Osteocyte (in vitro differentiated cells): ENCODE results near the gene MZT2A. TPM values are rescaled to one million over a fixed set of nuclear protein-coding genes. Genes with fewer than 3 reads are reported as not detected.
"Not testable (repeated sequence)": the region's sequence is repeated elsewhere in the genome, so short reads cannot be mapped to it uniquely, and the experiment has no call there.

Experiments
- DNase-seq: peaks from one replicate; pipeline ENCODE4 v3.0.0; 2021; ENCODE audit warnings: mixed read lengths; ENCODE audit not compliant: unreplicated experiment; ENCODE audit errors: extremely low spot score
- H3K27ac Mint-ChIP-seq: one replicate; pipeline ENCODE4 v1.8.0; 2021; ENCODE audit warnings: mild to moderate bottlenecking, mixed read lengths; ENCODE audit not compliant: unreplicated experiment
- H3K27me3 Mint-ChIP-seq: one replicate; pipeline ENCODE4 v1.8.0; 2021; ENCODE audit warnings: mixed read lengths; ENCODE audit not compliant: unreplicated experiment
- H3K36me3 Mint-ChIP-seq: one replicate; pipeline ENCODE4 v1.8.0; 2021; ENCODE audit warnings: mixed read lengths; ENCODE audit not compliant: unreplicated experiment
- H3K4me1 Mint-ChIP-seq: one replicate; pipeline ENCODE4 v1.8.0; 2021; ENCODE audit warnings: mixed read lengths; ENCODE audit not compliant: unreplicated experiment
- H3K4me3 Mint-ChIP-seq: one replicate; pipeline ENCODE4 v1.8.0; 2021; ENCODE audit warnings: mild to moderate bottlenecking, moderate library complexity, mixed read lengths; ENCODE audit not compliant: unreplicated experiment
- H3K9me3 Mint-ChIP-seq: one replicate; pipeline ENCODE4 v1.8.0; 2021; ENCODE audit warnings: mixed read lengths; ENCODE audit not compliant: unreplicated experiment
- CTCF ChIP-seq: fragments of 200-600 bp; sonication (generic); IDR thresholded peaks from 2 replicates; pipeline ENCODE4 v1.5.0; 2021; ENCODE audit warnings: antibody characterized with exemption, mild to moderate bottlenecking, moderate library complexity
- total RNA-seq: library from RNA; stranded (reverse); gene quantifications from 2 replicates; pipeline ENCODE4 v1.2.1, GENCODE V29; 2021

Gene MZT2A
- total RNA-seq, 1 donor from 2014 or later, result 110 TPM

DNA sequence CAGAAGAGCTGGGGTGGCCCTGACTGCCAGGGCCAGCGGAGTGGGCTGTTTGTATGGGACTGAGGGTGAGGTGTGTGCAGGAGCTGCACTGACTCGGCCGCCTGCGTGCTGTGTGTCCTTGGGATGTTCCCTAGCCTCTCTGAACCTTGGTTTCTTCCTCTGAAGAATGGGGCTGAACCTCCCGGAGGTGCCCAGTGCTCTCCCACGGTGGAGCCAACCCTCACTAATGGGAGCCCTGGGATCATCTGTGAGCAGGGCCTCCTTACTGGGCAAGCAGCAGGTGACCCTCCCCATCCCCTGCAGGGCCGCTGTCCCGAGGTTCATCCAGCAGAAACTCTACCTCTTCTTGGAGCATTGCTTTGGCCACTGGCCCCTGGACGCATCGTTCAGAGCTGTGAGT, 23.8 kb upstream of the MZT2A start:
- Mint-ChIP-seq H3K27ac (no peak overlapping the region), H3K4me1 (no peaks in the 10 kb centered on the region), H3K36me3 (peaks cover 17% of the 10 kb centered on the region), H3K9me3 (no peaks in the 10 kb centered on the region), H3K4me3 (no peak overlapping the region), H3K27me3 (no peaks in the 10 kb centered on the region)
- no peak for DNase-seq
- no peak for TF ChIP-seq CTCF

DNA sequence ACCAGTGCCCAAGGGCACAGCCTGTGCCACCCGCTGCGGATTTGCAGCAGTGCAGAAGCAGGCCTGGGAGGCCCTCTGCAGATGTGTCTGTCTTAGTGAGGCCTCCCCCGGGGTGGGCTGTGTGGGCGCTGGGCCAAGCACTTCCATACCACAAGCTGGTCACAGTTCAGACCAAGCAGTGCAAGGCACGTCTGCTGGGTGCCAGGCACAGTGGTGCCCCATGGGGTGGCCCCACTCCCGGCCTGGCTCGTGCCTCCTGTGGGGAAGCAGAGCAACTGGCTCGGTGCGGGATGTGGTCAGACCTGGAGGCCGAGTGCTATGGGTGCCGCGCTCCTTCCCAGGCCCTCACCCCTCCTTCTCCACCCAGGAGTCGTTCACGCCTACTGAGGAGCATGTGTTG, 23.0 kb upstream of the MZT2A start:
- H3K36me3 Mint-ChIP-seq, result peaks cover 17% of the 10 kb centered on the region
- not testable (repeated sequence) for H3K4me1 Mint-ChIP-seq, H3K4me3 Mint-ChIP-seq, H3K27me3 Mint-ChIP-seq, H3K9me3 Mint-ChIP-seq, H3K27ac Mint-ChIP-seq, DNase-seq

- H3K36me3 Mint-ChIP-seq, result peaks cover 16% of the 10 kb centered on the region
- H3K27me3 Mint-ChIP-seq, H3K4me1 Mint-ChIP-seq, H3K4me3 Mint-ChIP-seq, H3K9me3 Mint-ChIP-seq, H3K27ac Mint-ChIP-seq, DNase-seq: not testable (repeated sequence)
Measured at GRCh38 chr2:131514408-131515166, 22.4 kb upstream of the MZT2A start.

DNA sequence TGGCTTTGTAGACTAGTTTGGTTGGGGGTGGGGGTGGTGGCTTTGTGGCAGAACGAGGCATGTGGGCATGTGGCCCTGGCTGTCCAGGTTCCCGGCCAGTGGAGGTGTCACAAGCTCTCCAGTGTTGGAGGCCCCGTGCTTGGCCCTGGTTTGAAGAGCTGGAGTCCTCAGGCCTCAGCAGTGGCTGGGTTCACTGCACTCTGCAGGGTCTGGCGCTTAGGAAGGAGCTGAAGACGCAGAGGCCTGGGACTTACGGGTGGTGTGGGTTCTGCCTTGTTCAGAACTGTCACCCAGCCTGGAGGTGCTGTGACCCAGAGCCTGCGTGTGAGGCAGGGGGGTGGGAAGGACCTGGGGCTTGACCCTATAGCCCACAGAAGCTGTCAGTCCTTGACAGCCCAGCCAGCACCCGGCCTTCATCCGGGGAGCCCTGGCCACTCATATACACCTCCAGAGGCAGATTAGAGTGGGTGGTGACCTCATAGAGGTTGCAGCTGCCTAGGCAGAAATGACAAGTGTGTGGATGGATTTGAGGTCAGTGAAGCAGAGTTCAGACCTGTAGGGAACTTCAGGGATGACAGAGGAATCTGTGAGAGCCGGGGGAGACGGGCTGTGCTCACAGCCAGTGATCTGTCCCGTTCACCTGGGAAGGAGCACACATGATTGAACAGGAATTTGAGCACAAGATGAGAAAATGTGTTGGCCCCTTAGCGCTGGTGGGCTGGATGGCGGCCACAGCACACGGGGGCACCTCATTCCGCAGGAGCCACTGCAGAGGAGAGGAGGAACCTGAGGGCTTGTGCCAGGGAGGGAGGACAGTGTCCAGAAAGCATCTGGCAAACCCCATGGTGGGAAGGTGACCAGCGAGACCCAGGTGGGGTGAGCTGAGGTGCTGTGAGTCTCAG, 20.0 kb upstream of the MZT2A start:
- H3K36me3 Mint-ChIP-seq, result peaks cover 16% of the 10 kb centered on the region

GRCh38 chr2:131511291-131511968, 19.2 kb upstream of the MZT2A start:
- peaks cover 13% of the 10 kb centered on the region for H3K36me3 Mint-ChIP-seq
- H3K27me3 Mint-ChIP-seq, DNase-seq, H3K4me1 Mint-ChIP-seq, H3K4me3 Mint-ChIP-seq, H3K27ac Mint-ChIP-seq, H3K9me3 Mint-ChIP-seq: not testable (repeated sequence)

More for the DNA sequence above, 20.0 kb upstream of the MZT2A start:
- H3K4me3 Mint-ChIP-seq, DNase-seq, H3K27me3 Mint-ChIP-seq, H3K9me3 Mint-ChIP-seq, H3K4me1 Mint-ChIP-seq, H3K27ac Mint-ChIP-seq: not testable (repeated sequence)

- Mint-ChIP-seq H3K9me3 (no peaks in the 10 kb centered on the region), H3K27me3 (no peaks in the 10 kb centered on the region), H3K27ac (no peak overlapping the region), H3K4me3 (no peak overlapping the region), H3K36me3 (peaks cover 20% of the 10 kb centered on the region), H3K4me1 (no peaks in the 10 kb centered on the region)
- no peak for TF ChIP-seq CTCF
- no peak for DNase-seq
Measured at GRCh38 chr2:131509615-131510014, 17.4 kb upstream of the MZT2A start.

- not testable (repeated sequence) for H3K4me3 Mint-ChIP-seq, H3K4me1 Mint-ChIP-seq, H3K27ac Mint-ChIP-seq, H3K27me3 Mint-ChIP-seq, DNase-seq, H3K9me3 Mint-ChIP-seq
- peaks cover 19% of the 10 kb centered on the region for H3K36me3 Mint-ChIP-seq
Measured at GRCh38 chr2:131504082-131504750, 12.0 kb upstream of the MZT2A start.

DNA sequence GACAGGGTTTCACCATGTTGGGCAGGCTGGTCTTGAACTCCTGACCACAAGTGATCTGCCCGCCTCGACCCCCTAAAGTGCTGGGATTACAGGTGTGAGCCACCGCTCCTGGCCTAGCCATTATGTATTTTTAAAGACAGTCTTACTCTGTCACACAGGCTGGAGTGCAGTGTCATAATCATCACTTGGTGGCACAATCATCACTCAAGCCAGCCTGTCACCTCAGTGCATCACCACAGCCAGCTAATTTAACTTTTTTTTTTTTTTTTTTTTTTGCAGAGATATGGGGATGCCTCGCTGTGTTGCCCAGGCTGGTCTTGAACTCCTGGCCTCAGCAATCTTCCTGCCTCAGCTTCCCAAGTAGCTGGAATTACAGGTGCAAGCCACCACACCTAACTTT, 11.4 kb upstream of the MZT2A start:
- H3K4me1 Mint-ChIP-seq, H3K27me3 Mint-ChIP-seq, H3K27ac Mint-ChIP-seq, DNase-seq, H3K9me3 Mint-ChIP-seq, H3K4me3 Mint-ChIP-seq: not testable (repeated sequence)
- peaks cover 19% of the 10 kb centered on the region for H3K36me3 Mint-ChIP-seq

DNA sequence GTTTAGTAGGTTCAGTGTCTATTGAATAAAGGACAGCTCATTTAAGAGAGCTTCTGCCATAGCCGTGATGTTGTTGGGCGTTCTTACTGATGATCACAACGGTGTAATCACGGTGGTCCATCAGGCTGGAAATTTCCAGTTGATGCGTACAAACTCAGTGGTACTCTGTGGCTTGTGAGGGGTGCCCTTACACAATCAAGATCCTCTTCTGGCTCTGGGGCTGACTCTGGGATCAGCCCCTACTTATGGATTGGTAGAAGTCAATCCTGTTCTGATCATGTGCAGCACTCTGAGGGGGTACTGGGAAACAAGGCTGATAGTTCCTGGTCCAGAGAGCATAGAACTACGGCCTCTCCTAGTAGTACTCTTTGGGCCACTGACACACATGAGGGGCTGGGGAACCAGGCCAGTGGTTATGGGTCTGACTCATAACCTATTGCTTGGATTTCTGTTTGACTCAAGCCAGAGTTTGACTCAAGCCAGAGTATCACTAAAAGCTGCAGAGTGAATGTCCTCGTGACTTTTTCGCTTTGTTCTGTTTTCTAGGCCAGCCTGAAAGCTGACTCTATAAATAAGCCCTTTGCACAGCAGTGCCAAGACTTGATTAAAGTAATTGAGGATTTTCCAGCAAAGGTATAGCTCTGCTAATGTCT, 6.2 kb upstream of the MZT2A start:
- H3K9me3 Mint-ChIP-seq, H3K27me3 Mint-ChIP-seq, H3K27ac Mint-ChIP-seq, DNase-seq, H3K4me3 Mint-ChIP-seq, H3K36me3 Mint-ChIP-seq: not testable (repeated sequence)
- H3K4me1 Mint-ChIP-seq, result peaks cover 12% of the 10 kb centered on the region
